ENCODE data around the gene RAB18. TPM values are rescaled to one million over a fixed set of nuclear protein-coding genes. Genes with fewer than 3 reads are reported as not detected.

The RAB18 gene
- total RNA-seq, 1 experiment from 2014 or later = 68.1 TPM

- intact Hi-C loops (cut with micrococcal nuclease) = no loop called here
- Histone ChIP-seq H3K4me3 (replicated peaks in 1 of 2; ENCODE audit: low read depth in 1 of 2, low read length in 2 of 2) (no peak overlapping the region), H3K36me3 (ENCODE audit: control insufficient read depth in 1 of 2, insufficient read depth in 2 of 2, low read length in 2 of 2) (peaks cover 4 to 17% of the 10 kb centered on the region in 2 experiments; a peak in 3 of 4 replicates), H3K4me1 (ENCODE audit: control insufficient read depth in 1 of 2, insufficient read depth in 2 of 2, low read length in 2 of 2) (no peaks in the 10 kb centered on the region), H3K27ac (ENCODE audit: low read depth, low read length) (no peak overlapping the region), H3K9ac (ENCODE audit: low read length) (no peak overlapping the region), H2AFZ (ENCODE audit: low read depth, low read length, poor library complexity, severe bottlenecking) (no peak overlapping the region), H3K27me3 (ENCODE audit: insufficient read depth, low read length) (no peaks in the 10 kb centered on the region), H3K79me2 (ENCODE audit: insufficient read depth, low read length) (peaks cover 64% of the 10 kb centered on the region), H3K4me2 (ENCODE audit: low read length) (no peak overlapping the region), H3K9me2 (ENCODE audit: insufficient read depth) (no peaks in the 10 kb centered on the region), H4K20me1 (ENCODE audit: insufficient read depth) (no peaks in the 10 kb centered on the region; the same call in 1 of the 2 replicates), H3K9me3 (ENCODE audit: control insufficient read depth in 1 of 2, insufficient read depth in 1 of 2, low read depth in 1 of 2, low read length in 2 of 2) (no peaks in the 10 kb centered on the region)
- ChIA-PET POLR2A (no interaction called here), RAD21 (ENCODE audit: low non-redundant PET in 1 of 2, low total read pairs in 2 of 2, uncharacterized antibody in 2 of 2, unreplicated experiment in 2 of 2) (no interaction called here), CTCF (no interaction called here)
- DNase-seq (ENCODE audit: low read depth, low spot score) = no peak
- no TSS peak for BruUV-seq (replicated peaks)
- ATAC-seq = no peak
- TF ChIP-seq FOSL1 (IDR thresholded peaks at IDR 0.05; ENCODE audit: low read depth) (no peak), ATF3 (IDR thresholded peaks at IDR 0.05) (no peak), SIN3A (IDR thresholded peaks at IDR 0.05; ENCODE audit: low read depth) (no peak), MAX (IDR thresholded peaks at IDR 0.05) (no peak)
Observed at GRCh38 chr10:27531336-27531847, 27.3 kb downstream of the RAB18 start.

DNA sequence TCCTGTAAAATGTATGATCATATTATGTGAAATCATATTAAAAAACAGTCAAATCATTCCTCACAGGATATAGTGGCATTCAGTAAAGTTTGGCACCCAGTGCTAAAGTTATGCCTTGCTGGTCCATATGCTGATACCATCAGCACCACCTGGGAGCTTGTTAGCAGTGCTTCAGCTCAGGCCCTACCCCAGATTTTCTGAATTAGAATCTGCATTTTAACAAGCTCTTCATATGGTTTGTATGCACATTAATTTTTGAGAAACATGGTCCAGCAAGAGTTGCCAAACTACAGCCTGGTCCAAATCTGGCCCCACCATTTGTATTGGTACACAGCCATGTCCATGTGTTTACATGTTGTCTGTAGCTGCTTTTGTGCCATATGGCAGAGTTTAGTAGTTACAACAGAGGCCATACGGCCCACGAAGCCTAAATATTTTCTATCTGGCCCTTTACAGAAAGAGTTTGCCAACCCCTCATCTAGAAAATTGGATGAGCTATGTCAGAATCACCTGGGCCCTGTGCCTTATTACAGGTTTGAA is 30.1 kb downstream of the RAB18 start:
- Histone ChIP-seq H3K4me2 (ENCODE audit: low read length) (no peak overlapping the region), H3K9ac (ENCODE audit: low read length) (no peak overlapping the region), H3K4me1 (ENCODE audit: control insufficient read depth in 1 of 2, insufficient read depth in 2 of 2, low read length in 2 of 2) (no peaks in the 10 kb centered on the region), H3K79me2 (ENCODE audit: insufficient read depth, low read length) (peaks cover 36% of the 10 kb centered on the region), H3K9me3 (ENCODE audit: control insufficient read depth in 1 of 2, insufficient read depth in 1 of 2, low read depth in 1 of 2, low read length in 2 of 2) (no peaks in the 10 kb centered on the region), H3K4me3 (replicated peaks in 1 of 2; ENCODE audit: low read depth in 1 of 2, low read length in 2 of 2) (no peak overlapping the region), H3K9me2 (ENCODE audit: insufficient read depth) (no peaks in the 10 kb centered on the region), H4K20me1 (ENCODE audit: insufficient read depth) (no peaks in the 10 kb centered on the region; the same call in 1 of the 2 replicates), H3K36me3 (ENCODE audit: control insufficient read depth in 1 of 2, insufficient read depth in 2 of 2, low read length in 2 of 2) (peaks cover 9 to 23% of the 10 kb centered on the region in 2 experiments; a peak in 3 of 4 replicates), H3K27ac (ENCODE audit: low read depth, low read length) (no peak overlapping the region), H3K27me3 (ENCODE audit: insufficient read depth, low read length) (no peaks in the 10 kb centered on the region), H2AFZ (ENCODE audit: low read depth, low read length, poor library complexity, severe bottlenecking) (no peak overlapping the region)
- intact Hi-C loops (cut with micrococcal nuclease) = no loop called here
- ChIA-PET POLR2A (no interaction called here), CTCF (no interaction called here), RAD21 (ENCODE audit: low non-redundant PET in 1 of 2, low total read pairs in 2 of 2, uncharacterized antibody in 2 of 2, unreplicated experiment in 2 of 2) (no interaction called here)
- DNase-seq (ENCODE audit: low read depth, low spot score) (no peak), ATAC-seq (no peak)
- BruUV-seq (replicated peaks) = no TSS peak
- TF ChIP-seq EZH2phosphoT487 (IDR thresholded peaks at IDR 0.05; ENCODE audit: borderline replicate concordance) (no peak), MAX (IDR thresholded peaks at IDR 0.05) (no peak), ZFX (IDR thresholded peaks at IDR 0.05) (no peak), SIN3A (IDR thresholded peaks at IDR 0.05; ENCODE audit: low read depth) (no peak), SP1 (IDR thresholded peaks at IDR 0.05; ENCODE audit: low read depth) (no peak), ZNF274 (IDR thresholded peaks at IDR 0.05; ENCODE audit: low read depth, low read length) (no peak), POLR2A (IDR thresholded peaks at IDR 0.05; ENCODE audit: borderline replicate concordance, extremely low read depth, insufficient read depth, insufficient read length) (no peak), CBX3 (IDR thresholded peaks at IDR 0.05; ENCODE audit: low read depth) (no peak), TCF7L2 (IDR thresholded peaks at IDR 0.05; ENCODE audit: borderline replicate concordance, extremely low read depth, insufficient read depth, insufficient read length) (no peak), CEBPB (IDR thresholded peaks at IDR 0.05; ENCODE audit: low read depth) (no peak), EGR1 (IDR thresholded peaks at IDR 0.05; ENCODE audit: low read depth) (no peak), REST (IDR thresholded peaks at IDR 0.05; ENCODE audit: low read depth) (no peak), ATF3 (IDR thresholded peaks at IDR 0.05) (no peak), ELF1 (IDR thresholded peaks at IDR 0.05; ENCODE audit: borderline replicate concordance, low read depth) (no peak)

All from HCT116 (cell line).